ELF-1 (cell line): ENCODE data around the gene TFDP2.
"Not testable (repeated sequence)": the region's sequence is repeated elsewhere in the genome, so short reads cannot be mapped to it uniquely, and the experiment has no call there.

Experiments used
- DNase-seq: peaks from one replicate; pipeline ENCODE4 v3.0.0-alpha.2; 2016; ENCODE audit warnings: low read depth, low spot score

TFDP2 gene

DNA sequence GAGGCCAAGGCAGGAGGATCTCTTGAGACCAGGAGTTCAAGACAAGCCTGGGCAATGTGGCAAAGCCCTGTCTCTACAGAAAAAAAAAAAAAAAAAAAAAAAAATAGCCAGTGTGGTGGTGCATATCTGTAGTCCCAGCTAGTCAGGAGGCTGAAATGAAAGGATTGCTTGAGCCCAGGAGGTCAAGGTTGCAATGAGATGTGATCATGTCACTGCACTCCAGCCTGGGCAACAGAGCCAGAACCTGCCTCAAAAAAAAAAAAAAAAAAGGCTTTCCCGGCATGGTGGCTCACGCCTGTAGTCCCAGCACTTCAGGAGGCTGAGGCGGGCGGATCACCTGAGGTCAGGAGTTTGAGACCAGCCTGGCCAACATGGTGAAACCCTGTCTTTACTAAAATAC, 73.7 kb downstream of the TFDP2 start:
- DNase-seq: not testable (repeated sequence)

- DNase-seq: no peak
Observed at GRCh38 chr3:142072816-142073215, 76.5 kb downstream of the TFDP2 start.

- DNase-seq: no peak
Observed at GRCh38 chr3:142065932-142066331, 83.4 kb downstream of the TFDP2 start.

DNA sequence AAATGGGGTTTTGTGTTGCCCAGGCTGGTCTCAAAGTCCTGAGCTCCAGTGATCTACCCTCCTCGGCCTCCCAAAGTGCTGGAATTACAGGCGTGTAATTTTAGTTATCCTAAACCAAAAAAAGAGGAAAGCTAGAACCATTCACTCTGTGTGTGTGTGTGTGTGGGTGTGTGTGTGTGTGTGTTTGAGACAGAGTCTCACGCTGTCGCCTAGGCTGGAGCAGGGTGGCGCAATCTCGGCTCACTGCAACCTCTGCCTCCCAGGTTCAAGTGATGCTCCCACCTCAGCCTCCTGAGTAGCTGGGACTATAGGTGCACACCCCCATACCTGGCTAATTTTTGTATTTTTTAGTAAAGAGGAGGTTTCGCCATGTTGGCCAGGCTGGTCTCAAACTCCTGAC, 84.0 kb downstream of the TFDP2 start:
- peak; percentile 31 for DNase-seq

DNA sequence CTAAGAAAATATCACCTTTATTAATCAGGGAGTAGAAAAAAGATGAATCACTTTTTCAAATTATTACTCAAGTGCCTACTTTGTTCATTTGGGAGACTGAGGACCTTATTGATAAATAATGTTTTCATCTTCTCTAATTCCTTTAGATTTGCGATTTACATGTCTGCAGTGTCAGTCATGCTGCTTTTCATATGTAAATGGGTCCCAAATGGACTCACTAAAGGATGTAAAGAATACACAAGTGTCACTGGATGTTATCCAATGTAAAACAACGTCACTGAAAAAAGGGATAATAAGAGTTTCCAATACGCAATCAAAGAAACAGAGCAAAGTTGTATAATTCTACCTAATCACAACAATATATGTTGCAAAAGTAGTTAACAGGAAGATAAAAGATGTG, 84.9 kb downstream of the TFDP2 start:
- no peak for DNase-seq

DNA sequence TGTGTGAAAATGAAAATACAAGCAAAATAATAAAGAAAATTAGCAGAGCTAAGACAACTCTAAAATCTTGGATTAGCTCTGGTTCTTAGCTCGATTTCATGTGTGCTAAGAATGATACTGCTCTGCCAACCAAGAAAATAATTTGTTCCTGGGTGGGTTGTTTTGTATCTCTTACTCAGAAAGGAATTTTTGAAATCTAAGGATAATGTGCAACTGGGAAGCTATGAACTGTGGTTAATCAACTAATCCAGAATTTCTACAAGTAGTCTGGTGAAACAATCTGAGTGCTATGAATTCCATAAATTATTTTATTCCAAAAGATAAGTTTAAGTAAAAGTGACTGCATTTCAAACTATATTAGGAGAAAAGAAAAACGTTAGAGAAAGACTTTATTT, 92.0 kb downstream of the TFDP2 start:
- DNase-seq: no peak

- DNase-seq: no peak
Observed at GRCh38 chr3:142056656-142057330, 92.6 kb downstream of the TFDP2 start.

DNA sequence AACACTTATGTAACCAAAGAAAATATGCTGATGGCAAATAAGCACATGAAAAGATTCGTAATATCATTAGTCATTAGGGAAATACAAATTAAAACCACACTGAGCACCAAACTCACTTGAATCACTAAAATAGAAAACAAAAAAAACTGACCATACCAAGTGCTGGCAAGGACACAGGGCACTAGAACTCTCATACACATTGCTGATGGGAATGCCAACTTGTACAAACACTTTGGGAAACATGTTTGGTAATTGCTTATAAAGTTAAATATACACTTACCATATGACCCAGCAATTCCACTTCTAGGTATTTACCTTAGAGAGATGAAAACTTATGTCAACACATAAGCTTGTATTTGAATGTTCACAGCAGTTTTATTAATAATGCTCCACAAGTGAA, 95.5 kb downstream of the TFDP2 start:
- no peak for DNase-seq

DNA sequence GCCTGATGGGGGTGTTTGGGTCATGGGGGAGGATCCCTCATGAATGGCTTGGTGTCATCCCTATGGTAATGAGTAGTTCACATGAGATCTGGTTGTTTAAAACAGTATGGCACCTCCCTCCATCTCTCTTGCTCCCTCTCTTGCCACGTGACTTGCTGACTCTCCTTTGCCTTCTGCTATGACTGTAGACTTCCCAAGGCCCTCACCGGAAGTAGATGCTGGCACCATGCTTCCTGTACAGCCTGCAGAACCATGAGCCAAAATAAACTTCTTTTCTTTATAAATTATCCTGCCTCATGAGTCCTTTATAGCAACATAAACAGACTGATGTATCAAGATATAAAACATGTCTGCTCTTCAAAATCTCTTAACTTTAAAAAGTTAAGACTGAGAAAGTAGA, 96.1 kb downstream of the TFDP2 start:
- DNase-seq: no peak

- DNase-seq: no peak
Observed at GRCh38 chr3:142051351-142051750, 98.0 kb downstream of the TFDP2 start.

- DNase-seq: no peak
Observed at GRCh38 chr3:142047021-142047369, 102.3 kb downstream of the TFDP2 start.

DNA sequence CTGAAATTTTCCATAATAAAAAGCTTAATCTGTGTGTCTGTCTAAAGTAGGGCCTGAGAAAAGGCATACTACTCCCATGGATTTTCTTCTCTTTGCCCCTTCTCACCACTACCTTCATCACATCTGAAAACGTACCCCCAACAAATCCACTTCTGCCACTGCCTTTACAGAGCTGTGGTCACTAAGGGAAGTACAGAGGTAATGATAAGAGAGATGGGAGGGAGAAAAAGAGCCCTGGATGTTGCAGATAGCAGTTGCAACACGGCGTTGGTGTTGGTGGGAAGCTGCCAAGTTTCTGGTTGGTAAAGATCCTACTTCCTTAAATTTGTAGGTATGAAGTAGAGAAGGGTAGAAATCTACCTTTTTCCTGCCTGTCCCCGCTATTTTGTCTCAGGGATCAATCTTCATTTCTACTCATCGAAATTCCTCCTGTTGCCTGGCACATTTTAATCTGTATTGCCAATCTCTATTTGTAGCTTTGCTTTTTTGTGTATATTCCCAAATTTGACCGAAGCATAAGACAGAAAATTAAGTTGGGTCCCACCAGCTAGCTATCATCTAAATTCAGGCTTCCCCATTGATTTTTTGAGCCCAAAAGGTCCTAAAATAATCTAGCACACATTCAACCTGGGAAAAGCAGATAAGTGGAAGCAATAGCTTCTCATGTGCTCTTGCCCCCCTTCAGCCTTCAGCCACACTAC, 102.9 kb downstream of the TFDP2 start:
- DNase-seq: no peak

- no peak for DNase-seq
Observed at GRCh38 chr3:142040941-142041491, 108.3 kb downstream of the TFDP2 start.

DNA sequence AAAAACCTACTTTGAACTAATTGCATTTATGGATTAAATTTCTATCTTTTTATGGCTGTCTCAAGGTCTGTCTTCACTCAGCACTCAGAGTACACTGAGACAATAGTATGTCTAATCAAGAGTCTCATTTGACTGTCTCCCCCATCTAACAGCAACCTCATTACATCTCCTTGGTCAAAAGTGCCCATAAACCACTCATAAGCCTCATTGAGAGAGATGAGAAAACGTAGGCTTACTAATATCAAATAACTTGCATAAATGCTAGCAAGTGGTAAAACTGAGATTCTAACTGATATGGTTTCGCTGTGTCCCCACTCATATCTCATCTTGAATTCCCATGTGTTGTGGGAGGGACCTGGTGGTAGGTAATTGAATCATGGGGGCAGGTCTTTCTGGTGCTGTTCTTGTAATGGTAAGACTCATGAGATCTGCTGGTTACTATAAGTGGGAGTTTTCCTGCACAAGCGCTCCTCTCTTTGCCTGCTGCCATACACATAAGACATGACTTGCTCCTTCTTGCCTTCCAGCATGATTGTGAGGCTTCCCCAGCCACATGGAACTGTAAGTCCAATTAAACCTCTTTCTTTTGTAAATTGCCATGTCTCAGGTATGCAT, 113.9 kb downstream of the TFDP2 start:
- no peak for DNase-seq

GRCh38 chr3:142033292-142033691, 116.1 kb downstream of the TFDP2 start:
- no peak for DNase-seq

DNA sequence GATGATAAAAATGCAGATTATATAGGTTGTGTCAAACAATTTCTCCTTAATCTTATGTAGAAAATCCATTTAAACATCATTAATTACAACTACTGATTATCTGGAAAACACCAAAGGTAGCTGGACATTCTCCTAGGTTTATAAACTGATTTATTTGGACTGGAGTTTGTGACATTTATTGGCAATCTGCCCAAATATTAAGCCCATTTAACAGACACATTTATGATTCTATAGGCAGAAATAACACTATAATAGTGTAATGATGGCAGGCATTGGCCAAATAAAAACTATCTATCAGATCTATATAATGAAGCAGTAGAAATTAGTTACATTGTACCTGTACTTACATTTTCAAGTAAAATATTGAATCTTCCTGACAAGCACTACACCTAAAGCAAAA, 117.8 kb downstream of the TFDP2 start:
- no peak for DNase-seq

GRCh38 chr3:142029791-142030190, 119.6 kb downstream of the TFDP2 start:
- DNase-seq: no peak

DNA sequence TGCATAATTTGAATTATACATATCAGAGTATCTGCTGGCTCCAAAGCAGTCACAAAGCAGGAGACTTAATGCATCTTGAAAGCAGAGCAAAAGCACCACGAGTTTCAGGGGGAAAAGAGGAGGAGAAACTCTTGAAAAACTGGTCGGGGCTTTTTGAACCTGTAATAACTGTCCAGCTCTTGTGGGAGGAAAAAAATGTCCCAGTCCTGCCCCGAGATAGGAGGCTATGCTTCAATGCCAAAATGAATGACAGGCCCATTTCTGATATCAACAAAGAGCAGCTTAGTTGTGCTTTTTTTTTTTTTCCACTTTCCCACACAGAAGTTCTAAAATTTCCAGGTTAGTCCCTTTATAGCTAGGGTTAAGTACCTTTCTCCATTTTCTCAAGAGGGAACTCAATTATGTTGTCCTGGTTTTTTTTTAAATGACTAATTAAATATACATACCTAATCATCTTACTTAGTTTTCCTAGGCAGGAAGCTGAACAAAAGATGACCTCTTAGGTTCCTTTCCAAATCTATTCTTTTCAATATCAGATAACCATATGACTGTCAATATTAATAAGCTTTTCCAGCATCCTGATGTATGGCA, 120.2 kb downstream of the TFDP2 start:
- DNase-seq: peak; percentile 5

DNA sequence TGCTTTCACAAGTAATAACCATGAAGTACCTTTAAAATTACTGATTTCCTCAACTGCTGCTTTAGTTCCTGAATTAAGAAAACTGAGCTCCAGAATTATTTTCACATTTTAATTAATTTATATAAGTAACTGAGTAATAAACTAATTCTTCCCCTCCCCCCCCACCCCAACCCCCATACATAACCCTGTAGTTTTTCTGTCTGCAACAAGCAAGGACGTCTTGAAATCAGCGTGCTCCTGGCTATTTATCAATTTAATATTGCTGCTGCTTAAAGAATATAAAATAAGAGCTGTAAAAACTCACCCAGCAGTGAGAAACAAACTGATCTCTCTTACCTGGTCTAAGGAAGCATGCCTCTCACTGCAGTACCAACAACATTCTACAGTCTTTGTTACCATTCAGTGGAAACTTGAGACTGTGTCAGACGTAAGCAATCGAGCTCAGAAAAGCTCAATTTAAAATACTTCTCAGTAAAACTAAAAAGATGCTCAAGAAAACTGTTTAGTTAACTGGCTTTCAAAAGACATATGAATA, 121.0 kb downstream of the TFDP2 start:
- DNase-seq: peak; percentile 49

DNA sequence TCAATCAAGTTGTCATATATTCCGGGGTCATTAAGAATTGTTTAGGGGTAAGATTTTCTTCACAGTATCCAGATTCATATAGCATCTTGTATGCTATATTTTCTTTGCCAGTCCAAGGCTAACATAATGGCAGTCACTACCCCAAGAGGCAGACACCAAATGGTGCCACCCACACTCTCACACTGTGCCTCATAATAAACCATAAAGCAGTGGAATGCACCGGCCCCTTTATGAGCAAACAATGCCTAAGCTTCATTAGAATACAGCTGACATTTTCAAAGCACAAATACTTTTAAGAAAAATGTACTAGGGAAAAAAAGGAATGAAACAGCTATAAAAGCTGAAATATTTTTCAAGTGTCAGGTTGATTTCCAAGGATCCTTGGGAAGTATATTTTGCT, 121.6 kb downstream of the TFDP2 start:
- DNase-seq: peak; percentile 5

GRCh38 chr3:142027300-142027699, 122.0 kb downstream of the TFDP2 start:
- DNase-seq: no peak

GRCh38 chr3:142026333-142026732, 123.0 kb downstream of the TFDP2 start:
- DNase-seq: no peak
